ENCODE measurements around the gene TRIM26. TPM values are rescaled to one million over a fixed set of nuclear protein-coding genes. Genes with fewer than 3 reads are reported as not detected.
"Not testable (repeated sequence)": the region's sequence is repeated elsewhere in the genome, so short reads cannot be mapped to it uniquely, and the experiment has no call there.

Gene TRIM26
- total RNA-seq, 6 donors from 2014 or later = 38.4 to 67.1 (median 53.8) TPM

DNA sequence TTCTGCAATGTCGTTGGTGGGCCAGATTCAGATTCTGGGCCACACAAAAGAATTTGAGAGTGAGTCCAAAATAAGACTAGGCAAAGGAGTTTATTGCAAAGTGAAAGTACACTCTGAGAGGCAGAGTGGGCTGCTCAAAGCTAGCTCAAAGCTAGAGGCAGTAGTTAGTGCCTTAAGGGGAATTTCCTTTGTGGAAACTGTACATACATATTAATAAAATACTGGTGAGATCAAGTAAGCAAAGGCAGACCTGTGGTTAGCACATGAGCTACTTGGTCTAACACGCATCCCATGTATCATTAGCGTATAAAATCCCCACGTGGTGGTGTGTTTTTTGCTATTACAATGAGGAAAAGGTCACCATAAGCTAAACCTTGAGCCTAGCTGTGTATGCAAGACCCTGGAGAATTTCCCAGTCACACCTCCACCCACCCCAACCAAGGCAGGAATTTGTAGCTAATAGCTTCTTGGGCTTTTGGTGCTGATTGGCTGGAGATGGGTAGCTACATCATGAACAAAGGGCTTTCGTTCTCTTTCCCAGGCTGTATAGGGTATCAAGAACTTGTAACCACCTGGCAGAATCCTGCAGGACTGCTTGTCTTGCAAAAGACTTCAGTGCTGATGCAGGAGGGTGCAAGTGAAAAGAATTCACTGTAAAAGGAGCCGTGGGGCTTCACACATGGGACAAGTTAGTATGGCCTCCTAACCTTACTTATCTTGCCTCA lies 14.7 kb upstream of the TRIM26 start:
- Histone ChIP-seq H3K4me3 (no peak overlapping the region), H3K27ac (no peak overlapping the region), H3K4me1 (no peaks in the 10 kb centered on the region), H3K9me3 (peaks cover 0 to 6% (median 2%) of the 10 kb centered on the region in 4 donors), H3K27me3 (no peaks in the 10 kb centered on the region), H3K36me3 (no peaks in the 10 kb centered on the region)
- no peak for DNase-seq
- TF ChIP-seq POLR2AphosphoS5 (IDR thresholded peaks at IDR 0.05) = no peak
- no peak for TF ChIP-seq EP300 (IDR thresholded peaks at IDR 0.05)
- TF ChIP-seq, protein P1, sequence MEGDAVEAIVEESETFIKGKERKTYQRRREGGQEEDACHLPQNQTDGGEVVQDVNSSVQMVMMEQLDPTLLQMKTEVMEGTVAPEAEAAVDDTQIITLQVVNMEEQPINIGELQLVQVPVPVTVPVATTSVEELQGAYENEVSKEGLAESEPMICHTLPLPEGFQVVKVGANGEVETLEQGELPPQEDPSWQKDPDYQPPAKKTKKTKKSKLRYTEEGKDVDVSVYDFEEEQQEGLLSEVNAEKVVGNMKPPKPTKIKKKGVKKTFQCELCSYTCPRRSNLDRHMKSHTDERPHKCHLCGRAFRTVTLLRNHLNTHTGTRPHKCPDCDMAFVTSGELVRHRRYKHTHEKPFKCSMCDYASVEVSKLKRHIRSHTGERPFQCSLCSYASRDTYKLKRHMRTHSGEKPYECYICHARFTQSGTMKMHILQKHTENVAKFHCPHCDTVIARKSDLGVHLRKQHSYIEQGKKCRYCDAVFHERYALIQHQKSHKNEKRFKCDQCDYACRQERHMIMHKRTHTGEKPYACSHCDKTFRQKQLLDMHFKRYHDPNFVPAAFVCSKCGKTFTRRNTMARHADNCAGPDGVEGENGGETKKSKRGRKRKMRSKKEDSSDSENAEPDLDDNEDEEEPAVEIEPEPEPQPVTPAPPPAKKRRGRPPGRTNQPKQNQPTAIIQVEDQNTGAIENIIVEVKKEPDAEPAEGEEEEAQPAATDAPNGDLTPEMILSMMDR (IDR thresholded peaks at IDR 0.05) = no peak
- no peak for TF ChIP-seq POLR2A (IDR thresholded peaks at IDR 0.05)
- no peak for ATAC-seq (ENCODE audit: low FRiP score in 2 of 2)
- 70 to 81% methylated on average over 5 to 6 of the region's 6 CpGs for WGBS, 2 donors

DNA sequence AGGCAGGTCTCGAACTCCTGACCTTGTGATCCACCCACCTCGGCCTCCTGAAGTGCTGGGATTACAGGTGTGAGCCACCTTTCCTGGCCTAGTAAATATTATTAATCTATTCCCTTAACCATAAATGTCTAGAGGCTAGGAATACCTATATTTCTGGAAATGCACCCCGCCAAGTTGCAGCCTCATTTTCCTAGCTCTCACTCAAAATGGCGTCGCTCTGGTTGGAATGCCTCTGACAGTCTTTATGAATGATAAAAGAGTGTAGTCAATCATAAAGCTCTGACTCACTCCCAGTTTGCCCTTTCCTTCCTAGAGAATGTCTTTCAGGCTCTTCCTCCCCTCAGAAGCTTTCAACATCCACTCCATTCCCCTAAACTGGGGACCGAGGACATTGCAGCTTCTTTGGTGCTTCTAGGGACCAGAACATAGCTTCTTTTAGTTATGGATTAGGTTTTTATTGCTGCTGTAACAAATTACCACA lies 14.1 kb upstream of the TRIM26 start:
- H3K4me1 ChIP-seq = no peaks in the 10 kb centered on the region
- no peaks in the 10 kb centered on the region for H3K36me3 ChIP-seq
- H3K27ac ChIP-seq = no peak overlapping the region
- DNase-seq (no peak), ATAC-seq (ENCODE audit: low FRiP score in 2 of 2) (no peak)
- no peak for TF ChIP-seq POLR2AphosphoS5 (IDR thresholded peaks at IDR 0.05)
- TF ChIP-seq EP300 (IDR thresholded peaks at IDR 0.05) = no peak
- TF ChIP-seq, protein P1 (IDR thresholded peaks at IDR 0.05) = no peak
- no peak for TF ChIP-seq POLR2A (IDR thresholded peaks at IDR 0.05)
- 88 to 92% methylated on average over 6 of the region's 6 CpGs for WGBS, 2 donors
- H3K4me3 ChIP-seq = no peak overlapping the region
- peaks cover 0 to 6% (median 2%) of the 10 kb centered on the region in 4 donors for H3K9me3 ChIP-seq
- no peaks in the 10 kb centered on the region for H3K27me3 ChIP-seq

DNA sequence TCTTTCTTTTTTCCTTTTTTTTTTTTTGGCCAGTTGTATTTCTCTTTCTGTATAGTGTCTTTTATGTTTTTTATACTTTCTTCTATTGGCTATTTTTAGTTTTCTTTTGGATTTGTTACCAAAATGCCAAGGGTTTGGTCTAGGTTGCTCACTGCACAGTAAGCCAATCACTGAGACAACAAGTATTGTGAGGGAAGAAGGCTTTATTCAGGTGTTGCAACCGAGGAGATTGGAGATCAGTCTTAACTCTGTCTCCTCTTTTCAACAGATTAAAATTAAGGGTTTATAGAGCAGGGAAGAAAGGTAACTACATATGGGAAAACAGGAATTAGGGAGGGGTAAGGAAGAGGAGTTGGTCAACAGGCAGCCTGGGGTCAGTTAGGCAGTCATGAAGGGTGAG lies 10.1 kb upstream of the TRIM26 start:
- Histone ChIP-seq H3K27me3 (no peaks in the 10 kb centered on the region), H3K36me3 (no peaks in the 10 kb centered on the region), H3K27ac (no peak overlapping the region), H3K4me3 (no peak overlapping the region), H3K9me3 (peaks cover 0 to 6% (median 2%) of the 10 kb centered on the region in 4 donors), H3K4me1 (peaks cover 0 to 6% (median 2%) of the 10 kb centered on the region in 4 donors)
- 73 to 81% methylated on average over 1 of the region's 1 CpG for WGBS, 2 donors
- DNase-seq (no peak), ATAC-seq (ENCODE audit: low FRiP score in 2 of 2) (no peak)
- TF ChIP-seq POLR2A (IDR thresholded peaks at IDR 0.05) (no peak), EP300 (IDR thresholded peaks at IDR 0.05) (no peak), POLR2AphosphoS5 (IDR thresholded peaks at IDR 0.05) (no peak)
- TF ChIP-seq, protein P1 (IDR thresholded peaks at IDR 0.05) = no peak

DNA sequence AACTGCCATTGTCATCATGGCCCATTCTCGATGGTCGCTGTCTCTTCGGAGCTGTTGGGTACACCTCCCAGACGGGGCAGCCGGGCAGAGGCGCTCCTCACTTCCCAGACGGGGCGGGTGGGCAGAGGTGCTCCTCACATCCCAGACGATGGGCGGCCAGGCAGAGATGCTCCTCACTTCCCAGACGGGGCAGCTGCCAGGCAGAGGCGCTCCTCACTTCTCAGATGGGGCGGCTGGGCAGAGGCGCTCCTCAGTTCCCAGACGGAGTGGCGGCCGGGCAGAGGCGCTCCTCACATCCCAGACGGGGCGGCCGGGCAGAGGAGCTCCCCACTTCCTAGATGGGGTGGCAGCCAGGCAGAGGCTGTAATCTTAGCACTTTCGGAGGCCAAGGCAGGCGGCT lies 8.8 kb upstream of the TRIM26 start:
- peak in 1 of 2 donors; percentile 73 for DNase-seq
- H3K27me3 ChIP-seq; ATAC-seq (ENCODE audit: low FRiP score in 2 of 2); H3K27ac ChIP-seq; H3K4me3 ChIP-seq; H3K4me1 ChIP-seq; H3K36me3 ChIP-seq; H3K9me3 ChIP-seq: not testable (repeated sequence)
- 93 to 95% methylated on average over 19 to 20 of the region's 23 CpGs for WGBS, 2 donors

DNA sequence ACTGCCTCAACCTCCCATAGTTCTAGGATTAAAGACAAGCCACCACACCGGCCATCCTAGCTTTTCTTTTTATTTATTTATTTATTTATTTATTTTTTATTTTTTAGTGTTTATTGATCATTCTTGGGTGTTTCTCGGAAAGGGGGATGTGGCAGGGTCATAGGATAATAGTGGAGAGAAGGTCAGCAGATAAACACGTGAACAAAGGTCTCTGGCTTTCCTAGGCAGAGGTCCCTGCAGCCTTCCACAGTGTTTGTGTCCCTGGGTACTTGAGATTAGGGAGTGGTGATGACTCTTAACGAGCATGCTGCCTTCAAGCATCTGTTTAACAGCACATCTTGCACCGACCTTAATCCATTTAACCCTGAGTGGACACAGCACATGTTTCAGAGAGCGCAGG lies 8.2 kb upstream of the TRIM26 start:
- H3K4me3 ChIP-seq; DNase-seq; ATAC-seq (ENCODE audit: low FRiP score in 2 of 2); H3K27me3 ChIP-seq; H3K9me3 ChIP-seq; H3K4me1 ChIP-seq; H3K36me3 ChIP-seq; H3K27ac ChIP-seq: not testable (repeated sequence)
- WGBS, 2 donors = 70 to 77% methylated on average over 6 of the region's 6 CpGs

DNA sequence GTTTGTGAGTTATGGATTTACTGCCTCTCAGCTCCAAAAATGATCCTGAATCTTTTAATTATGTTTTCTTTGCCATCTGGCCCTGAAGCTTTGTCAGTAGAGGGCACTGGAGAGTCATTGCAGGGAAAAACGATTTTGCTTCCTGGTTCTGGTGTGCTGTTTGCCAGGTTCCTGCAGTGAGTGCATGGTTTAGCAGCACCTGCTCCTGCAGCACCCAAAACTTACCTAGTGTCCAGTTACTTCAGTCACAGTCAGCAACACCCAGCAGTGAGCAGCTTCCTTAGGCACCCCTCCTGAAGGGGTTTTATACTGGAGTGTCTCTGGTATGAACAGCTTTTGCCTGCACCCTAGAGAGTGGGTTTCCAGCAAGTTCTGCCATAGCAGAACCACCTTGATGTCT lies 6.0 kb upstream of the TRIM26 start:
- 0% methylated on average over 1 of the region's 1 CpG for WGBS, 2 donors
- Histone ChIP-seq H3K27me3 (no peaks in the 10 kb centered on the region), H3K27ac (no peak overlapping the region), H3K36me3 (no peaks in the 10 kb centered on the region), H3K4me3 (no peak overlapping the region), H3K4me1 (peaks cover 3 to 17% (median 7%) of the 10 kb centered on the region in 4 donors), H3K9me3 (peaks cover 0 to 6% (median 2%) of the 10 kb centered on the region in 4 donors)
- DNase-seq = peak in 1 of 2 donors; percentile 61
- TF ChIP-seq, protein P1 (IDR thresholded peaks at IDR 0.05) = peak; percentile 26 to 72 (median 62)
- TF ChIP-seq EP300 (IDR thresholded peaks at IDR 0.05) = no peak
- no peak for TF ChIP-seq POLR2A (IDR thresholded peaks at IDR 0.05)
- no peak for TF ChIP-seq POLR2AphosphoS5 (IDR thresholded peaks at IDR 0.05)
- peak; percentile 66 to 69 for ATAC-seq (ENCODE audit: low FRiP score in 2 of 2)

Data from upper lobe of left lung (tissue), 6 donors.